Endothelial cell of umbilical vein (primary cell): ENCODE data around the gene TPCN2. TPM values are rescaled to one million over a fixed set of nuclear protein-coding genes. Genes with fewer than 3 reads are reported as not detected.

Experiments
- BruUV-seq: library from RNA; stranded (reverse); fragments of 400-500 nt; replicated peaks from 2 replicates; lab custom pipeline; 2021; lab: Mats Ljungman, UMichigan
- CTCF ChIA-PET: fragments of 300-600, 350-600 bp; sonication (Branson Sonifier 250); formaldehyde crosslinking; loops from one replicate; lab custom pipeline; 2021; ENCODE audit warnings: antibody characterized with exemption, inconsistent platforms; lab: Charles Lee
- POLR2A ChIA-PET: fragments of 300-600, 350-600 bp; sonication (Branson Sonifier 250); formaldehyde crosslinking; loops from one replicate; lab custom pipeline; 2021; ENCODE audit warnings: antibody characterized with exemption, inconsistent platforms; lab: Charles Lee
- DNase-seq: peaks from one replicate; pipeline ENCODE4 v3.0.0-alpha.2; 2011; ENCODE audit warnings: low read depth, low spot score
- FAIRE-seq: peaks from 2 replicates; lab custom pipeline; 2011; peaks lifted over from hg19 to GRCh38; lab: Jason Lieb, UNC
- H2AFZ ChIP-seq: 2 replicates; pipeline ENCODE4 v1.6.0; 2012; ENCODE audit warnings: low read depth, low read length, control low read depth, inconsistent platforms
- H3K27ac ChIP-seq: 2 replicates; pipeline ENCODE4 v1.5.1; 2011; ENCODE audit warnings: low read depth, mild to moderate bottlenecking, control low read depth, low read length, moderate library complexity; ENCODE audit not compliant: insufficient read depth
- H3K27me3 ChIP-seq, 2 experiments: 2 replicates each; pipeline versions ENCODE4 v1.6.0 to v1.6.1; 2011; ENCODE audit warnings: low read length in 2 of 2, mixed read lengths in 1 of 2; ENCODE audit not compliant: control insufficient read depth in 2 of 2, insufficient read depth in 2 of 2
- H3K36me3 ChIP-seq, 2 experiments: 2 replicates in 1 of 2; 3 replicates in 1 of 2; pipeline ENCODE4 v1.5.1; 2011; ENCODE audit warnings: low read length in 2 of 2, mild to moderate bottlenecking in 1 of 2, moderate library complexity in 1 of 2; ENCODE audit not compliant: control insufficient read depth in 2 of 2, insufficient read depth in 2 of 2; ENCODE audit errors: extremely low read depth in 1 of 2
- H3K4me1 ChIP-seq: 3 replicates; pipeline ENCODE4 v1.5.1; 2011; ENCODE audit warnings: mild to moderate bottlenecking, low read length; ENCODE audit not compliant: control insufficient read depth, insufficient read depth; ENCODE audit errors: extremely low read depth
- H3K4me2 ChIP-seq: 2 replicates; pipeline ENCODE4 v1.6.1; 2011; ENCODE audit warnings: low read length, control low read depth, mixed read lengths; ENCODE audit not compliant: insufficient read depth
- H3K4me3 ChIP-seq, 3 experiments: fragments of 200-600 bp in 1 of 3; sonication (generic), shearing (Covaris generic) in 1 of 3; replicated peaks in 1 of 3; 2 replicates each; pipeline ENCODE4 v1.5.1; 2011 to 2016; ENCODE audit warnings: control low read depth in 3 of 3, low read length in 3 of 3, mild to moderate bottlenecking in 2 of 3, inconsistent platforms in 1 of 3, low read depth in 1 of 3, moderate library complexity in 1 of 3; ENCODE audit not compliant: insufficient read depth in 1 of 3
- H3K79me2 ChIP-seq: 2 replicates; pipeline ENCODE4 v1.6.0; 2012; ENCODE audit warnings: low read length, inconsistent platforms; ENCODE audit not compliant: control insufficient read depth, insufficient read depth
- H3K9ac ChIP-seq: replicated peaks from 2 replicates; pipeline ENCODE3; 2011; ENCODE audit warnings: low read length, control low read depth; ENCODE audit not compliant: insufficient read depth; ENCODE audit errors: extremely low read depth
- H3K9me1 ChIP-seq: replicated peaks from 3 replicates; pipeline ENCODE4 v1.6.0; 2011; ENCODE audit warnings: mild to moderate bottlenecking, low read length; ENCODE audit not compliant: control insufficient read depth, insufficient read depth; ENCODE audit errors: extremely low read depth
- H3K9me3 ChIP-seq: replicated peaks from 2 replicates; pipeline ENCODE4 v1.5.1; 2012; ENCODE audit warnings: low read length, inconsistent platforms; ENCODE audit not compliant: control insufficient read depth, insufficient read depth
- H4K20me1 ChIP-seq: replicated peaks from 2 replicates; pipeline ENCODE3; 2011; ENCODE audit warnings: mild to moderate bottlenecking, low read length; ENCODE audit not compliant: control insufficient read depth, insufficient read depth; ENCODE audit errors: extremely low read depth
- CTCF ChIP-seq, 2 donors: IDR thresholded peaks; 1 replicate in 1 of 2; 2 replicates in 1 of 2; pipeline ENCODE4 v1.5.1; 2011; ENCODE audit warnings: low read length in 2 of 2, mild to moderate bottlenecking in 2 of 2, moderate library complexity in 2 of 2, control low read depth in 1 of 2, inconsistent platforms in 1 of 2, low read depth in 1 of 2; ENCODE audit not compliant: insufficient read depth in 1 of 2; ENCODE audit errors: extremely low read depth in 1 of 2
- EZH2 ChIP-seq: IDR thresholded peaks from 2 replicates; pipeline ENCODE4 v1.6.1; 2012; ENCODE audit warnings: borderline replicate concordance, low read depth, mild to moderate bottlenecking, moderate library complexity, low read length, inconsistent platforms; ENCODE audit not compliant: severe bottlenecking
- GATA2 ChIP-seq: IDR thresholded peaks from 2 replicates; pipeline ENCODE4 v1.7.0; 2011; ENCODE audit warnings: low read depth, mild to moderate bottlenecking, moderate library complexity, mixed read lengths, low read length; ENCODE audit not compliant: insufficient read length, insufficient read depth
- dilution Hi-C: fragments of 300-500 bp; cut with MboI; formaldehyde crosslinking; loops from one replicate; pipeline ENCODE4 v1.15.0; 2019; ENCODE audit warnings: low sequenced_read_pairs; ENCODE audit not compliant: extremely low pct_ligation_motif_present
- intact Hi-C: fragments of 100-400 bp; cut with micrococcal nuclease; formaldehyde crosslinking; loops from one replicate; pipeline ENCODE4 v1.10.0; 2022
- polyA plus RNA-seq, 4 experiments: library from polyadenylated mRNA; depleted of rRNA in 3 of 4; stranded (reverse) in 3 of 4; unstranded in 1 of 4; fragments of >200 nt; gene quantifications; 2 replicates each; pipeline versions ENCODE4 v1.2.1 to v1.2.3, GENCODE V29; 2011 to 2012; ENCODE audit warnings: missing spikeins in 1 of 4
- total RNA-seq: library from RNA; stranded (reverse); gene quantifications from 2 replicates; pipeline ENCODE4 v1.2.3, GENCODE V29; 2021
- TF ChIP-seq, protein P1 (sequence below): IDR thresholded peaks from 2 replicates; pipeline ENCODE4 v1.6.1; 2011; ENCODE audit not compliant: insufficient read depth, insufficient read length

Gene TPCN2
- total and polyA plus RNA-seq, 2 donors (not counting 3 experiments of a cell fraction or from before 2014, with no cell fraction given), result 10.3 to 13.4 TPM

GRCh38 chr11:69010964-69011623 lies 37.6 kb upstream of the TPCN2 start:
- POLR2A ChIA-PET, result no interaction called here

More at GRCh38 chr11:69010964-69011623, 37.6 kb upstream of the TPCN2 start:
- H3K4me2 ChIP-seq, result no peak overlapping the region
- DNase-seq (no peak), FAIRE-seq (no peak)
- H3K36me3 ChIP-seq, result no peaks in the 10 kb centered on the region
- intact Hi-C loops, result no loop called here
- no peaks in the 10 kb centered on the region for H3K9me1 ChIP-seq
- no peaks in the 10 kb centered on the region for H3K4me1 ChIP-seq
- peaks cover 36 to 45% of the 10 kb centered on the region in 2 experiments for H3K27me3 ChIP-seq
- TF ChIP-seq GATA2 (no peak), EZH2 (peak; percentile 34), CTCF (IDR thresholded peaks at IDR 0.05; ENCODE audit: extremely low read depth in 1 of 2, insufficient read depth in 1 of 2, low read depth in 1 of 2, low read length in 2 of 2) (no peak)
- TF ChIP-seq, protein P1, sequence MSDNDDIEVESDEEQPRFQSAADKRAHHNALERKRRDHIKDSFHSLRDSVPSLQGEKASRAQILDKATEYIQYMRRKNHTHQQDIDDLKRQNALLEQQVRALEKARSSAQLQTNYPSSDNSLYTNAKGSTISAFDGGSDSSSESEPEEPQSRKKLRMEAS, result no peak
- BruUV-seq, result no TSS peak
- H3K79me2 ChIP-seq, result no peaks in the 10 kb centered on the region
- no peak overlapping the region for H3K4me3 ChIP-seq
- H2AFZ ChIP-seq, result no peak overlapping the region
- no peaks in the 10 kb centered on the region for H3K9me3 ChIP-seq
- dilution Hi-C loops, result no loop called here
- no peak overlapping the region for H3K9ac ChIP-seq
- H4K20me1 ChIP-seq, result no peaks in the 10 kb centered on the region
- no peak overlapping the region for H3K27ac ChIP-seq
- CTCF ChIA-PET, result no interaction called here
